Measurements from ENCODE around the gene PACC1. TPM values are rescaled to one million over a fixed set of nuclear protein-coding genes. Genes with fewer than 3 reads are reported as not detected.

The PACC1 gene
- total and polyA plus RNA-seq, 10 of the 15 experiments (the other 5 are each of a cell fraction or from before 2014, with no cell fraction given): 16.1 to 29.7 (median 19.3) TPM

- TF ChIP-seq FOXM1 (IDR thresholded peaks at IDR 0.05; ENCODE audit: low read depth, low read length): no peak
Observed at GRCh38 chr1:212451416-212452322, 37.0 kb upstream of the PACC1 start (continued).

GRCh38 chr1:212450331-212450881 is 35.7 kb upstream of the PACC1 start:
- FAIRE-seq: no peak

More at GRCh38 chr1:212450331-212450881, 35.7 kb upstream of the PACC1 start:
- H3K27ac ChIP-seq (ENCODE audit: control insufficient read depth, insufficient read depth): no peak overlapping the region
- H2AFZ ChIP-seq (ENCODE audit: control insufficient read depth, low read depth, low read length): no peak overlapping the region
- H3K4me2 ChIP-seq (ENCODE audit: control insufficient read depth, insufficient read depth): no peak overlapping the region
- ChIA-PET POLR2A (no interaction called here), CTCF (interaction anchor here (0.7 to 1.3 kb wide), 4 partner anchors 380 to 775 kb away, joined by 3 to 6 read pairs (median 4); partner anchors contain the start of gene NEK2), RAD21 (ENCODE audit: unreplicated experiment) (no interaction called here), SMC1A (ENCODE audit: uncharacterized antibody, unreplicated experiment) (interaction anchor here (1.2 to 2.7 kb wide), 3 partner anchors 20 to 769 kb away, joined by 3 to 8 read pairs (median 3); no protein-coding TSS in a partner anchor)
- H4K20me1 ChIP-seq (ENCODE audit: control insufficient read depth, insufficient read depth): no peaks in the 10 kb centered on the region
- no peak overlapping the region for H3K9ac ChIP-seq (ENCODE audit: control insufficient read depth, insufficient read depth, low read length)
- BruUV-seq (replicated peaks): no TSS peak
- H3K4me3 ChIP-seq: no peak overlapping the region
- H3K27me3 ChIP-seq (replicated peaks in 1 of 2; ENCODE audit: control insufficient read depth in 2 of 2, insufficient read depth in 2 of 2, low read length in 1 of 2): no peaks in the 10 kb centered on the region; a peak in 1 of 4 replicates
- H3K9me3 ChIP-seq (replicated peaks; ENCODE audit: control insufficient read depth, insufficient read depth, low read length): no peaks in the 10 kb centered on the region
- DNase-seq (ENCODE audit: low read depth, low spot score) (no peak), ATAC-seq (no peak)
- H3K4me1 ChIP-seq (ENCODE audit: control insufficient read depth, insufficient read depth, low read length): no peaks in the 10 kb centered on the region
- intact Hi-C loops (cut with micrococcal nuclease; ENCODE audit: unreplicated experiment): no loop called here
- TF ChIP-seq ZNF24 (IDR thresholded peaks at IDR 0.05) (no peak), ZZZ3 (IDR thresholded peaks at IDR 0.05; ENCODE audit: control insufficient read depth, insufficient read length, low read depth) (no peak), IKZF1 (conservative IDR thresholded peaks at IDR 0.05) (no peak), SMARCA5 (IDR thresholded peaks at IDR 0.05) (no peak), RB1 (IDR thresholded peaks at IDR 0.05; ENCODE audit: borderline replicate concordance) (no peak), BMI1 (IDR thresholded peaks at IDR 0.05; ENCODE audit: borderline replicate concordance) (no peak), CEBPB (IDR thresholded peaks at IDR 0.05; ENCODE audit: borderline replicate concordance in 1 of 2, low read depth in 2 of 2, low read length in 2 of 2) (no peak), SIN3A (IDR thresholded peaks at IDR 0.05; ENCODE audit: low read depth, low read length) (no peak), RAD21 (IDR thresholded peaks at IDR 0.05; ENCODE audit: insufficient read depth, low read depth, low read length) (no peak), TCF7 (IDR thresholded peaks at IDR 0.05; ENCODE audit: borderline replicate concordance) (no peak)
- in situ Hi-C loops (cut with MboI): no loop called here
- no peaks in the 10 kb centered on the region for H3K79me2 ChIP-seq (ENCODE audit: control insufficient read depth, insufficient read depth, low read length)
- peaks cover 0 to 4% of the 10 kb centered on the region in 2 experiments; a peak in 1 of 4 replicates for H3K36me3 ChIP-seq (ENCODE audit: control insufficient read depth in 2 of 2, insufficient read depth in 2 of 2, low read length in 1 of 2)
- WGBS (ENCODE audit: insufficient coverage, insufficient replicate concordance, low lambda C conversion rate, missing lambda C conversion rate): 55% methylated on average over 4 of the region's 4 CpGs
